SH-SY5Y (cell line): ENCODE results near the gene SLC7A4.

Source experiments
- GATA2 ChIP-seq: IDR thresholded peaks from 2 replicates; pipeline ENCODE4 v1.6.1; 2011; ENCODE audit warnings: mild to moderate bottlenecking, low read depth, low read length
- GATA3 ChIP-seq: IDR thresholded peaks from 2 replicates; pipeline ENCODE4 v1.6.1; 2011; ENCODE audit warnings: low read depth, mild to moderate bottlenecking, low read length, moderate library complexity

The SLC7A4 gene

DNA sequence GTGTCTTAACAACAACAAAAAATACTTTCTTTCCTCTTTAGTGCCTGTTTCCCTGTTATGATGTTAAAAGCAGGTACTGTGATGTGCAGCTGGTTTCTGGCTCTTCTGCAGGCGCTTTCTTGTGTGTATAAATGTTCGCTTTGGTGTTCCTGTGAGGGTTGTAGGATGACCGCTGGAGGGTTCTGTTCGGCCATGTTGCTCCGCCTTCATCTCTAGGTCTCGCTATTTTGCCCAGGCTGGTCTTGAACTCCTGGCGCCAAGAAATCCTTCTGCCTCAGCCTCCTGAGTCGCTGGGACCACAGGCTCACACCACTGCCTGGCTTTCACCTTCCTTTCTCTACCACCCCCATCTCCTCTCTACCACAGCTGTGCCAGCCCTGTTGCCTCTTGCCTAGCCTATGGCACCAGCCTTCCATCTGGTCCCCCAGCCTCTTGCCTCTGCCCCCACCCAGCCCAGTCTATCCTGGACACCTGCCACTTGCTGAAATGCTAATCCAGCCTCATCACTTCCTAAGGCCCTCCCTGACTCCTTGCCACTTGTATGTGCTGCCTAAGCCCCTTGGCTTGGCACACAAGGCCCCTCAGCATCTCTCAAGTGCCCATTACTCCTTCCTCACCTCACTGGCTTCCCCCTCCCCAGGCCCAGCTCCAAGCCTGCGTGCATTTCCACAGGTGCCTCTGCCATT, 18.9 kb upstream of the SLC7A4 start:
- TF ChIP-seq GATA3 (no peak), GATA2 (no peak)

GRCh38 chr22:21047730-21048129, 15.4 kb upstream of the SLC7A4 start:
- no peak for TF ChIP-seq GATA2
- TF ChIP-seq GATA3, result no peak

DNA sequence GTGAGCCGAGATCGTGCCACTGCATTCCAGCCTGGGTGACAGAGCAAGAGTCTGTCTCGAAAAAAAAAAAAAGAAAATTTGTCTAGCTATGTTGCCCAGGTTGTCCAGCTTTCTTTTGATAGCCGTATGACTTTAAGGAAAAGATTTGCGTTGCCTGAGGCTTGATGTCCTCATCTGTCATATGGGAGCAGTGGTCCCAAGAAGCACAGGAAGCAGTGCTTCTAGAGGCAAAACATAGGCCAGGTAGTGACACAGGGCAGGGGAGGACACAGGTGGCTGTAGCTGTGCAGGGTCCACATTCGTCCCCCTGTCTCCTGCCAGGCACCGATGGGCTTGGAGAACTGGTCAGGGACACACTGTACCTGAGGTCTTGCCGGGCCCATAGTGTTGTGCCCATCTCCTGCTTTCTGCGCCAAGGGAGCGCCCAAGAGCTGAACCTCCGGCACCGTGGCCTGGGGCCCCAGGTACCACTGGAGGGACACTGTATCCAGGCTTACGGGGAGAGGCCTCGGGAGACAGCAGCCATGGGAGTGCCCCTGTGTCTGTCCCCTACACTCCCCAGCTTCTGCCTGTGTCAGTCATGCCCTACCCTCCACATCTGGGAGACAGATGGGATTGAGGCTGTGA, 14.8 kb upstream of the SLC7A4 start:
- TF ChIP-seq GATA2 (no peak), GATA3 (no peak)

- TF ChIP-seq GATA2 (no peak), GATA3 (no peak)
These were observed 13.4 kb upstream of the SLC7A4 start, which contains the start of gene LRRC74B for GRCh38 chr22:21045585-21046294. LRRC74B (plus strand) TSS chr22:21045946; CDS start chr22:21045987, 41 bp downstream.

GRCh38 chr22:21044931-21045584, 12.7 kb upstream of the SLC7A4 start:
- TF ChIP-seq GATA2 (no peak), GATA3 (no peak)

- no peak for TF ChIP-seq GATA2
These were observed 11.6 kb upstream of the SLC7A4 start for GRCh38 chr22:21043860-21044535.

- TF ChIP-seq GATA3, result no peak
- no peak for TF ChIP-seq GATA2
These were observed 10.9 kb upstream of the SLC7A4 start for GRCh38 chr22:21042978-21043859.

DNA sequence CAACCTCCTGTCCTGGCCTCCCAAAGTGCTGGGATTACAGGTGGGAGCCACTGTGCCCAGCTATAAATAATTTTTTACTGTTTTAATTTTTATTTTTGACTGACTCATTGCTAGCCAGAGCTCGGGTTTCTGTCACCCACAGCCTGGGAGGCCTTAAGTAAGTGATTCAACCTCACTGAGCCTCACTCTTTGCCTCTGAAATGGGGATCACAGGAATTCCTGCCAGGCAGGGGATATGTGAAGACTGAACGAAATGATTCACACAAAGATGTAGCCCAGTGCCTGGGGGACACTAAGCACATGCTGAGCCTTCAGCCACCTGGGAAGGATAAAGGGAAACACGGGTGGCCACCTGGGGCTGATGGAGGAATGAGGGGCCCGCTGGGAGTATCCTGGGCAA, 9.6 kb upstream of the SLC7A4 start:
- TF ChIP-seq GATA2 (no peak), GATA3 (no peak)

DNA sequence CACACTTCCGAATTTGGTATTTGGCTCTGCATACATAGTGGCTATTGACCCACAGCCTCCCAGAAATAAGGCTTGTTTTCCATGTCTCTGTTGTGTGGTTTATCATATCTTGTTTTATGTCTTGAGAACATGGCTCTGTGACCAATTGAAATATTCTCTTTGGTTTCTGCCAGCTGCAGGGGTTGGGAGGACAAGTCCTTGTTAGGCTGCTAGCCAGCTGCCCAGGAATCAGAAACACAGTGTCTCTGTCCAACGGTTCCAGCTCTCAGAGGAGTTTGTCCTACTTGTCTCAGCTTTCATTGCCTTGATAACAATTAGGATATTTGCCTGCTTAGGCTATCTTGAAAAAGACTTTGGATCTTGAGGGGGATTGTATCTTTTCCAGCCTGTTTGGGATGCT, 6.0 kb upstream of the SLC7A4 start:
- TF ChIP-seq GATA3, result no peak
- TF ChIP-seq GATA2, result no peak

DNA sequence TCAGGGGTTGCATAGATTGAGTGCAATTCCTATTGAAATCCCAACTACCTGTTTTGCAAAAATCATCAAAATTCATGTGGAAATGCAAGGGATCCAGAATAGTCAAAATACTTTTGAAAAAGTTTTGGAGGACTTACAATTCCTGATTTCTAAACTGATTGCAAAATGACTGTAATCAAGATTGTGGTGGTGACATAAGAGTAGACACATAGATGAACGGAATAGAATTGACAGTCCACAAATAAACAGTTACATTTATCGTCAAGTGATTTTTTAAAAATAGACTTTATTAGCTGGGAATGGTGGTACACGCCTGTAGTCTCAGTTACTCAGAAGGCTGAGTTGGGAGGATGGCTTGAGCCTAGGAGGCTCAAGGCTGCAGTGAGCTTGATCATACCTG, 2.6 kb upstream of the SLC7A4 start:
- no peak for TF ChIP-seq GATA2

DNA sequence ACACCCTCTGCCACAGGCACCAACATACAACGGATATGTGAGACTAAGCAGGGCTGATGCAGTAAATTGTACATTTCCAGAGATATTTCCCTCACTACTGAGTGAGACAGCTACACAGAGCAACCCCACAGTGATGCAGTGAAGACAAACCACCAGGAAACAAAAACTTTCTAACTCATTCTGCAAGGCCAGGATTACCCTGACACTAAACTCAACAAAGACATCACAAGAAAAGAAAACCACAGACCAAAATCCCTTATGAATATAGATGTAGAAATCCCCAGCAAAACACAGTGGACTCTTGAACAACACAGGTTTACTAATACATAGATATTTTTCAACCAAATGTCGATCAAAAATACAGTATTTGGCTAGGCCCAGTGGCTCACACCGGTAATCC, 1.5 kb upstream of the SLC7A4 start:
- TF ChIP-seq GATA2 (no peak), GATA3 (no peak)

GRCh38 chr22:21032868-21033688, 717 bp upstream of the SLC7A4 start:
- TF ChIP-seq GATA3 (no peak), GATA2 (no peak)

DNA sequence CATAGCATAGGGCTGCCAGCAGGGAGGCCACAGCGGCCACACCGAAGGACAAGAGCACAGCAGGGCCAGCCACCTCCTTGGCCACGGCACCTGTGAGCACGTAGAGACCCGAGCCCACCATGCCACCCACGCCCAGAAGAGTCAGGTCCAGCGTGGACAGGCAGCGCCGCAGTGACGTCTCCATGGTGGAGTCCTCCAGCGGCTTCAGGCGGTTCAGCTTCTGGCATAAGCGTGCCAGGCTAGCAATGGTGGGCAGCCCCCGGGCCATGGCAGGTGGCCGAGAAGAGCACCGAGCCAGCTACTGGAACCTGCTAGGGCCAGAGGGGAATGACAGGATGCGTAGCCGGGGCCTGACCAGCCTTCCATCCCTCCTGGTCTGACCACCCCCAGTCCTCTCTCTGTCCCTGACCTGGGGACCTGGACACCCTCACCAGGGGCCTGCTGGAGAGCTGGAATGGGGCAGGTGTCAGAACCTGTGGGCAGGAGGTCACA, 770 bp downstream of the SLC7A4 start:
- TF ChIP-seq GATA3, result no peak
